HG03064 (cell line): ENCODE data around the gene EEIG1.

Experiments used
- ATAC-seq: cut with Tn5 transposase; IDR thresholded peaks from one replicate; pipeline ENCODE4 v1.9.1; 2021; ENCODE audit warnings: low read depth; ENCODE audit not compliant: unreplicated experiment

Gene EEIG1

DNA sequence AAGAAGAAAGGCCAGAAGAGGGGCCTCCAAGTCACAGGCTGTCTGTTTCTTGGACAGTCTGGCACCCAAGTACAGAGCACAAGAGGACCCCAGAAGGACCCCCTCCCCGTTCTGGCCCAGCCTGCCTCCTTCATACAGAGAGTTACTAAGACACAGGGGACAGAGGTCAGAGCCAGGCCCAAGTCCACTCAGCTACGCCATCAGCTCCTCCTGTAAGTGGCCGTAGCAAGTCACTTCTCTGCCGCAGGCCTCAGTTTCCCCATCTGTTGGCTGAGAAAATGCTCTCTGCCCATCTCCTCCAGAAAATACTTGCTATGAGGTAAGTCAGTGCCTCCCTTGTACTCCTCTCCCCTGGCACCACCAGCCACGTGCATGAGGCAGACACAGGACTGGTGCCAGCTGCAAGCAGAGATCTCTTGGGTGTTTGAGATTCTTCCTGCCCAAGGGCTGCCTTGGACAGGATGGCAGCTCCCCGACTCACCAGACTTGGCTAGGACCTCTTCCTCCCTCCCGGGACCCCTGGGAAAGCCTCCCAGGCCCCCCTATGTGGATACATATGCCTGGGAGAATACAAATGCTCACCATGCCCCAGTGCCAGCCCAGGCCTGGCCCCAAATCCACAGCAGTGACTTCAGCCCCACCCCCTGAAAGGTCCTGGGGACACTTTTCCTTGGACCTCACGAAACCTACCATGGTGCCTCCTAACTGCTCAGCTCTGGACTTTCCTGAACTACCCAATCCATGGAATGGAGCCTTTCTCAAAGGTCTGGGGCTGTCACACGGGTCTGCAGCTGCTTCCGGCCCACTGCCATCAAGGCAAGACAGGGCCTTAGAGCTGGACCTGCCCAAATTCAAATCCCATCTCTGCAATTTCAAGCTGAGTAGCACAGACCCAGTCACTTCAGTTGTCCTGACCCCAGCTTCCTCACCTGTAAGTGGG is 5.1 kb downstream of the EEIG1 start:
- no peak for ATAC-seq

DNA sequence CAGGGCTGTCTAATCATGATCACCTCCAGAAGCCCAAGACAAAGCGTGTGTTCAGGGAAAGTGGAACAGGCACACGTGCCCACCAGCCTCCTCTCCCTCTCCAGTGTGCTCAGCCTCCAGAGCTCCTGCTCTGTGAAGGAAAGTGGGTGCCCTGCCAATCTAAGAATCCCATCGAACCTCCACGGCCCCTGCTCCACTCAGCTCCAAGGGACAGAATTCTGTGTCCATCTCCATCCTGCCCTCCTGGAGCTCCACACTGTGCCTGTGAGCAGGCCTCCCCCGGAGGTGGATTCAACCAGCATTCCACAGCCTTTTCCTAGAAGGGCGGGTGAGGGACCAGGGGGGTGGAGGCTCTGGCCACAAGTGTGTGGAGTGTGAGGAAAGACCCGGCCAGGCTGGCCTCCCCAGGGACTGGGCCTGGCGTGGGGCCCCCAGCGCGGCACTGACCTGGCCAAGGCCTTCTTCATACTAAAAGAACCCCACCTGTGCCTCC is 6.0 kb downstream of the EEIG1 start:
- no peak for ATAC-seq

DNA sequence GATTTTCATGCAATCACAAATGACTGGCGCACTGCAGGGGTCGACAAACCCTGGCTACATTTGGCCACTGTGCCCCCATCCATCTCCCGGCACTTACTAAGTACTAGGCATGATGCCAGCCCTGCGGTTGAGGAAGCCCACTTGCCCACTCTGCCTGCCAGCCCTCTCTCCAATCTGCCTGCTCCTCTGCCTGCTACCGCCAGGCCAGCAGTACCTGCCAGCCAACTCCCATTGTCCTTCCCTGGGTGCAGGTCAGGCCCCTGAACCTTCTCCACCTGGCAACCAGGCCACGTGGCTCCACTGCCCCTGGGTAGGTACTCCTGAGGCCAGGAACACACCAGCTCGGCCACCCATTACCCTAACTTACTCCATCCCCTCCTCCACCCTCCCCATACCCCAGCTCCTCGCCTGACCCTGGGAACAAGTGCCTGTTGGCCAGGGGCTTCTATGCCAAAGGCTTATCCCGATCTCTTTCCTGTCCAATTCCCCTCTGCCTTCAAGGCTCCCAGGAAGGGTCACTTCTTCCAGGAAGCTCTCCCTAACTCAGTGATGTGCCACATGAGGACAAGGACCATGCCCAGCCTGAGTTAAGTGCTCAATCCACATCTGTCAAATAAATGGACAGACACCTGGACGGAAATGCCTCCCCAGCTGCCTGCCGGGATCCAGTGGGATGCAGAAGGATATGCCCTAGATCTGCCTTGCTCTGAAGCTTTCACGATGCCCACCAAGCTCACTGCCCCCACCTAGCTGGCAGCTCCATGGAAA is 6.6 kb downstream of the EEIG1 start:
- ATAC-seq: no peak

GRCh38 chr9:127973169-127974000 is 7.4 kb downstream of the EEIG1 start:
- ATAC-seq: no peak

DNA sequence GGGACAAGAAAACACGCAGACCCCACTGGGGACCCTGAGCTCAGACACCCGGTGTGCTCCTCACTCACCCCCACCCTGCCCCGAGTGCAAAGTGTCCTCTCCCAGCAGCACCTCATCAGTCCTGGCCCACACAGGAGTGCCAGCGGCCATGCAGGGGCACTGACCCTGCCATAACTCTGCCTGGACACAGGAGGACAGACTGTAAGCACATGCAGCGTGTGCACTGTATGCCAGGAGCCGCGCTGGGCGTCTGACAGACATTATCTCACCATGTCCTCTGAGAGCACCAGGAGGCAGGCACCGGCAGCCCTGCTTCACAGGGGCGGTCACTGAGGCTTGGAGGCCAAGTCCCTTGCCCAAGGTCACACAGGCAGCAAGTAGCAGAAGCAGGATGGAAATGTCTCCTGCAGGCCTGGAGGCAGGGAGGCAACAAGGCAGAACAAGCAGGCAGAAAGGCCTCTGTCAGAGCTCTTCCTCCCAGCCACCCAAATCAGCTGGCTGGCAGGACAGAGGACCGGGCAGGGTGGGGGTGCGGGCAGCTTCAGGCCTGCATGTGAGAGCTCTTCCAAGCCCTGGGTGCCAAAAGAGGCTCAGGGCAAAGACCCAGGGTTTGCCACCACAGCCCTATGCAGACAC is 8.4 kb downstream of the EEIG1 start:
- ATAC-seq: no peak

- no peak for ATAC-seq
Measured at GRCh38 chr9:127971357-127972235, 9.2 kb downstream of the EEIG1 start.

GRCh38 chr9:127970401-127971313 is 10.1 kb downstream of the EEIG1 start:
- ATAC-seq: peak; percentile 55

GRCh38 chr9:127968700-127969383 is 11.9 kb downstream of the EEIG1 start:
- no peak for ATAC-seq

DNA sequence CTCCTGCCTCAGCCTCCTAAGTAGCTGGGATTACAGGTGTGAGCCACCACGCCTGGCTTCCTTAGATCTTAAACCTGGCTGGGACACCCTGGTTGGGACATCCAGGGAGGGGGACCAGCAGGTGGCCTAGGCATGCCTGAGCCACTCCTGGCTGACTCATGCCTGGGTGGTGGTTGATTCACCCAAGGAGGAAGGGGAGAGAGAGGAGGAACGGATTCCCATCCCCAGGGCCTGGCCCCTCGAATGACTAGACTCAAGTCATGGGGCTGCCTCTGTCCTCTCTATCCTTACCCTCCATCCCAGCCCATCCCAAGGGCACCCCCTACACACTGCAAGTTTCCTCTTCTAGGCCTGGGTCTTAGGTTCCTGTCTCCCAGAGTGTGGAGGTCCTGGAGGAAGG is 12.7 kb downstream of the EEIG1 start:
- ATAC-seq: no peak

GRCh38 chr9:127967151-127967809 is 13.5 kb downstream of the EEIG1 start:
- ATAC-seq: no peak

- ATAC-seq: no peak
Measured at GRCh38 chr9:127966416-127967150, 14.2 kb downstream of the EEIG1 start.

DNA sequence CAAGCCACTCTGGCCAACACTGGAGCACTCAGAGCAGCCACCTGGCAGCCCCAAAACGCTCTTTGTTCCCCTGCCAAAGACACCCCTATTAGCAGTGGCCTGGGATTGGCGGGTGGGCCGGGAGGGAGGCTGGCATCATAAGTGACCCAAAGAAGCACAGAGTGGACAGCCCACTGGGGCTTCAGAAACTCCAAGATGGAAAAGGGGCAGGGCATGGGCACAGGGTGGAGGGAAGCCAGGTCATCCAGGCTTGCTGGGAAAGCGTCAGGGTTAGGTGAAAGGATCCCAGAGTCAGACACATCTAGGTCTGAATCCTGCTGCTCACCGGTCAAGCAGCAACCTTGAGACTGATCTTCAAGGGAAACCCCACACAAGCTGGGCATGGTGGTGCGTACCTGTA is 14.8 kb downstream of the EEIG1 start:
- no peak for ATAC-seq

- ATAC-seq: no peak
Measured at GRCh38 chr9:127963359-127964064, 17.3 kb downstream of the EEIG1 start.

DNA sequence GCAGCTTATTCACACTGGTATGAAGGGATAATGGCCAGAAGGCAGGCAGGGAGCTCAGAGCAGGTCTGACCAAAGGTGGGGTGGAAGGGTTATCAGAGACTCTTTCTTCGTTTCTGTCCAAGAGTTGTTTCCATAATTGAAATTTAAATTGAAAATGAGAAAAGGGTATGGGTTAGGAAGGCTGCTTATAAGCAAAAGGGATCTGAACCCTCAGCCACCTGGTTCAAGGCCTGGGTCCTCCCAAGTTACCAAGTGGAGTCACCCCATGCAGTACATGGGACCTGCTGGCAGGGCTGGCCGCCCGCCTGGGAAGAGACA is 17.8 kb downstream of the EEIG1 start:
- no peak for ATAC-seq

- no peak for ATAC-seq
Measured at GRCh38 chr9:127962278-127962677, 18.5 kb downstream of the EEIG1 start.

DNA sequence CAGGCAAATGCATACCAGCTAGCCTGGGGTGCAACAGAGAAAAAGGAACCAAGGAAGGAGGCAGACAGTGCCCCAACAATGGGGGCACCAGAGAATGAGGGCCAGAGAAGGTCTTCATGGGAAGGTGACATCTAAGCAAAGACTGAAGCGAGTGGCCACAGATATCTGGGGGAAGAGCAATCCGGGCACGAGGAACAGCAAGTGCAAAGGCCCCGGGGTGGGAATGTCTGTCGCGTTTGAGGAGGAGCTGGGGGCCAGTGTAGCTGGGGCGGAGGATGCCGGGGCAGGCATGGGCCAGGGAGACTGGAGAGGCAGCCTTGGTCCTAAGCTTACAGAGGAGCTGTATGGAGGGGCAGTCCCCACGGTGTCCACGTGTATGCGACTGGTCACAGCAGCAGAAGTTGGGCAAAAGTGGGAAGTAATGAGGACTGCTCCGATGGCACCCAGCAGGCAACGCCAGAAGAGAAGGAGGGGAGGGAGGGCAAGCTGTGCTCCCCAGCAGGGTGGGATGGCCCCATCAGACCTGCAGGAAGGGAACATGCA is 19.1 kb downstream of the EEIG1 start:
- no peak for ATAC-seq
